K562 (cell line): ENCODE results near the gene WFIKKN2. TPM values are rescaled to one million over a fixed set of nuclear protein-coding genes. Genes with fewer than 3 reads are reported as not detected.

ENCODE experiments used
- ATAC-seq: fragments of 200-7000 bp; cut with Tn5 transposase; 3 replicates; pipeline ENCODE4 v1.9.1; 2020; ENCODE audit warnings: moderate library complexity
- BruUV-seq: library from RNA; stranded (reverse); fragments of 400-500 nt; replicated peaks from 2 replicates; lab custom pipeline; 2021; lab: Mats Ljungman, UMichigan
- CTCF ChIA-PET: fragments of 300-600 bp; formaldehyde crosslinking; extraction: SDS; loops from one replicate; lab custom pipeline; 2021; ENCODE audit warnings: low intra/inter-chr PET ratio; lab: Yijun Ruan, JAX
- POLR2A ChIA-PET: fragments of 300-600, 350-650 bp; sonication (Branson Sonifier 250); formaldehyde crosslinking; extraction: SDS; loops from one replicate; lab custom pipeline; 2021; ENCODE audit warnings: antibody characterized with exemption, inconsistent platforms; lab: Yijun Ruan, JAX
- DNase-seq, 4 experiments: peaks; one replicate each; pipeline versions ENCODE4 v3.0.0 to v3.0.0-alpha.2; 2011 to 2018; ENCODE audit warnings: low spot score in 3 of 4, mixed read lengths in 3 of 4; ENCODE audit errors: extremely low read depth in 1 of 4
- FAIRE-seq: peaks from 2 replicates; lab custom pipeline; 2011; peaks lifted over from hg19 to GRCh38; lab: Jason Lieb, UNC
- H2AFZ ChIP-seq: 2 replicates; pipeline ENCODE4 v1.6.0; 2011; ENCODE audit warnings: low read depth, low read length, control low read depth, inconsistent platforms
- H3K27ac ChIP-seq: fragments of 200-600 bp; 3 replicates; pipeline ENCODE4 v1.8.0; 2011; ENCODE audit warnings: low read depth, mild to moderate bottlenecking, control low read depth, inconsistent platforms, low read length, moderate library complexity, mixed read lengths; ENCODE audit errors: extremely low read depth
- H3K27me3 ChIP-seq, 2 experiments: fragments of 300-600 bp in 1 of 2; 2 replicates in 1 of 2; 3 replicates in 1 of 2; pipeline versions ENCODE4 v1.6.0 to v1.8.0; 2011; ENCODE audit warnings: inconsistent platforms in 2 of 2, low read length in 2 of 2, mild to moderate bottlenecking in 1 of 2, mixed read lengths in 1 of 2, moderate library complexity in 1 of 2; ENCODE audit not compliant: control insufficient read depth in 2 of 2, insufficient read depth in 2 of 2
- H3K36me3 ChIP-seq: fragments of 300-600 bp; 3 replicates; pipeline ENCODE4 v1.8.0; 2011; ENCODE audit warnings: mild to moderate bottlenecking, low read length, inconsistent platforms; ENCODE audit not compliant: control insufficient read depth, insufficient read depth
- H3K4me1 ChIP-seq, 2 experiments: fragments of 200-600 bp in 1 of 2; replicated peaks in 1 of 2; 2 replicates in 1 of 2; 3 replicates in 1 of 2; pipeline versions ENCODE4 v1.5.1 to v1.8.0; 2011; ENCODE audit warnings: inconsistent platforms in 2 of 2, low read length in 2 of 2, mild to moderate bottlenecking in 1 of 2, mixed read lengths in 1 of 2, moderate library complexity in 1 of 2; ENCODE audit not compliant: control insufficient read depth in 2 of 2, insufficient read depth in 2 of 2
- H3K4me2 ChIP-seq: 2 replicates; pipeline ENCODE4 v1.6.1; 2011; ENCODE audit warnings: low read length, control low read depth, inconsistent platforms, mixed read lengths; ENCODE audit not compliant: insufficient read depth
- H3K4me3 ChIP-seq: fragments of 200-600 bp; sonication (generic), shearing (Covaris generic); 2 replicates; pipeline ENCODE4 v1.5.1; 2016; ENCODE audit warnings: control low read depth, inconsistent platforms
- H3K79me2 ChIP-seq: fragments of 200-600 bp; 3 replicates; pipeline ENCODE4 v1.8.0; 2011; ENCODE audit warnings: low read length, inconsistent platforms; ENCODE audit not compliant: control insufficient read depth, insufficient read depth
- H3K9ac ChIP-seq, 2 experiments: 2 replicates each; pipeline versions ENCODE4 v1.6.0 to v1.6.1; 2011; ENCODE audit warnings: low read depth in 2 of 2, low read length in 2 of 2, control low read depth in 1 of 2, inconsistent platforms in 1 of 2, mild to moderate bottlenecking in 1 of 2, mixed read lengths in 1 of 2; ENCODE audit not compliant: insufficient read depth in 1 of 2
- H3K9me1 ChIP-seq: one replicate; pipeline ENCODE4 v1.6.0; 2011; ENCODE audit warnings: inconsistent platforms, mild to moderate bottlenecking, low read length, moderate library complexity; ENCODE audit not compliant: control insufficient read depth, insufficient read depth
- H3K9me3 ChIP-seq: replicated peaks from 2 replicates; pipeline ENCODE4 v1.5.1; 2011; ENCODE audit warnings: low read depth, low read length, inconsistent platforms; ENCODE audit not compliant: control insufficient read depth, insufficient read depth
- H4K20me1 ChIP-seq: replicated peaks from 2 replicates; pipeline ENCODE4 v1.6.1; 2011; ENCODE audit warnings: low read length, inconsistent platforms, mixed read lengths; ENCODE audit not compliant: control insufficient read depth, insufficient read depth
- CCNT2 ChIP-seq: IDR thresholded peaks from 2 replicates; pipeline ENCODE4 v1.6.1; 2011; ENCODE audit warnings: borderline replicate concordance, low read depth, mild to moderate bottlenecking, moderate library complexity, mixed read lengths, low read length; ENCODE audit not compliant: insufficient read length; ENCODE audit errors: extremely low read depth
- EP400 ChIP-seq: fragments of 450-650 bp; IDR thresholded peaks from 2 replicates; pipeline ENCODE4 v1.6.1; 2017; ENCODE audit warnings: antibody characterized with exemption, mild to moderate bottlenecking, moderate library complexity
- FUS ChIP-seq: fragments of 200-400 bp; formaldehyde crosslinking; optimal IDR thresholded peaks from 2 replicates; pipeline ENCODE3; 2017; ENCODE audit warnings: low read depth, low read length
- KAT7 ChIP-seq: sonication (generic); formaldehyde crosslinking; IDR thresholded peaks from 2 replicates; pipeline ENCODE4 v1.8.0; 2022; ENCODE audit warnings: missing genetic modification reagents, mild to moderate bottlenecking, borderline replicate concordance
- KDM2B ChIP-seq: fragments of 250-450 bp; sonication (Bioruptor Pico); IDR thresholded peaks from 2 replicates; pipeline ENCODE4 v1.8.0; 2021; ENCODE audit warnings: mild to moderate bottlenecking, moderate library complexity
- KLF1 ChIP-seq: fragments of 450-650 bp; IDR thresholded peaks from 2 replicates; pipeline ENCODE4 v1.6.1; 2016; ENCODE audit warnings: missing genetic modification characterization, missing compliant biosample characterization
- MAZ ChIP-seq, 2 experiments: fragments of 450-650 bp in 1 of 2; sonication (generic) in 1 of 2; formaldehyde crosslinking; IDR thresholded peaks in 1 of 2; conservative IDR thresholded peaks in 1 of 2; 2 replicates each; pipeline versions ENCODE4 v1.4.0 to v1.5.0; 2020; ENCODE audit warnings: mild to moderate bottlenecking in 1 of 2, missing genetic modification reagents in 1 of 2
- NR2C2 ChIP-seq, 2 experiments: fragments of 200-800 bp in 1 of 2; sonication (Bioruptor generic) in 1 of 2; sonication (generic) in 1 of 2; formaldehyde crosslinking in 1 of 2; IDR thresholded peaks; 2 replicates each; pipeline versions ENCODE4 v1.6.1 to v1.8.0; 2016 to 2022; ENCODE audit warnings: mild to moderate bottlenecking in 1 of 2, missing compliant biosample characterization in 1 of 2, missing genetic modification characterization in 1 of 2, missing genetic modification reagents in 1 of 2
- PREB ChIP-seq: sonication (generic); formaldehyde crosslinking; IDR thresholded peaks from 2 replicates; pipeline ENCODE4 v1.8.1; 2023; ENCODE audit warnings: mild to moderate bottlenecking, missing genetic modification reagents
- RBBP5 ChIP-seq: fragments of 200-600 bp; sonication (generic); IDR thresholded peaks from 2 replicates; pipeline ENCODE4 v1.6.1; 2012; ENCODE audit warnings: borderline replicate concordance, mild to moderate bottlenecking, low read length, control low read depth, inconsistent platforms; ENCODE audit not compliant: insufficient read depth, poor library complexity, severe bottlenecking
- TGIF2 ChIP-seq: sonication (generic); formaldehyde crosslinking; IDR thresholded peaks from 2 replicates; pipeline ENCODE4 v1.8.1; 2022; ENCODE audit warnings: mild to moderate bottlenecking, missing genetic modification reagents, moderate library complexity
- ZNF282 ChIP-seq: sonication (generic); formaldehyde crosslinking; IDR thresholded peaks from 2 replicates; pipeline ENCODE4 v1.8.1; 2023; ENCODE audit warnings: missing genetic modification reagents
- WGBS: fragments of 100-300 bp; shearing (Covaris generic); methylation state at CpG from one replicate; pipeline ENCODE4 v1.1.6; 2016; ENCODE audit warnings: low coverage, mixed read lengths; ENCODE audit not compliant: insufficient coverage; ENCODE audit errors: missing lambda C conversion rate; 5-methylcytosine and 5-hydroxymethylcytosine counted together
- in situ Hi-C: fragments of 300-500 bp; cut with MboI; formaldehyde crosslinking; loops from 4 replicates; pipeline ENCODE4 v1.15.0; 2018; ENCODE audit warnings: inconsistent platforms, mixed read lengths
- intact Hi-C: fragments of 100-400 bp; cut with micrococcal nuclease; formaldehyde crosslinking; loops from 2 replicates; pipeline ENCODE4 v1.14.2; 2022
- polyA plus RNA-seq, 8 experiments: library from polyadenylated mRNA; depleted of rRNA in 4 of 8; stranded (reverse) in 5 of 8; unstranded in 3 of 8; fragments of >200 nt; fragmentation: Nextera tagmentation in 2 of 8; fragmentation: Illumina TruSeq in 1 of 8; extraction: Ambion mirVana in 2 of 8; extraction: Trizol in 1 of 8; gene quantifications; 2 replicates each; pipeline versions ENCODE4 v1.2.1 to v1.2.3, GENCODE V29; 2011 to 2014; ENCODE audit warnings: inconsistent platforms in 1 of 8, missing spikeins in 1 of 8
- total RNA-seq, 7 experiments: library from RNA; depleted of rRNA in 6 of 7; stranded (reverse); fragments of >200 nt in 6 of 7; fragmentation: Illumina TruSeq in 2 of 7; extraction: Trizol in 2 of 7; gene quantifications; 2 replicates each; pipeline versions ENCODE4 v1.2.1 to v1.2.3, GENCODE V29; 2011 to 2021; ENCODE audit warnings: low replicate concordance in 1 of 7
- TF ChIP-seq, protein P1 (sequence below): IDR thresholded peaks from 2 replicates; pipeline ENCODE4 v1.6.1; 2011; ENCODE audit not compliant: insufficient read length; ENCODE audit errors: extremely low read depth
- TF ChIP-seq, protein P2 (sequence below): fragments of 450-650 bp; IDR thresholded peaks from 2 replicates; pipeline ENCODE4 v1.6.1; 2017; ENCODE audit warnings: antibody characterized with exemption, mild to moderate bottlenecking

WFIKKN2 gene
- total and polyA plus RNA-seq, 9 of the 15 experiments (the other 6 are each of a cell fraction or from before 2014, with no cell fraction given): 0.07 TPM; not detected in 8

DNA sequence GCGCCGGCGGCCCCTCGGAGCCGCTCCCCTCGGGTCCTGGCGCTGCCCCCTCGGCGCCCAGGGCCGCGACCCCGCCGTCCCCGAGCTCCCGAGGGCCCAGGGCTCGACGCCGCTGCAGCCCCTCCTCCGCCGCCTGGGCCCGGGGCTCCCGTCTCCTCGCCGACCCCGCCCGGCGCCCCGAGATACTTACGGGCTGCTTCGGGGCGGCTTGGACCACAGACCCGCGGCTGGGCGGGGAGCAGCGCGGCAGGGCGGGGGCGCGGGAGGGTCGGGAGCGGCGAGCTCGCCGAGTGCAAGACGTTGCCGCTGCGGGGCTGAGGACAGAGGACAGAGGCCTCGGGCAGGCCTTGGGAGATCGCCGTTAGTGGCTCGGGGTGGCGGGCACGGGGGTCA lies 30.5 kb downstream of the WFIKKN2 start:
- intact Hi-C loops: loop anchor here (5.0 kb wide), 1 partner anchor 301 kb away; the partner anchor contains the start of gene NME2
- FAIRE-seq: no peak
- H3K4me1 ChIP-seq: peaks cover 11 to 13% of the 10 kb centered on the region in 2 experiments; a peak in 4 of 5 replicates
- TF ChIP-seq ZNF282: no peak; the same call in 1 of the 2 replicates
- TF ChIP-seq, protein P1, sequence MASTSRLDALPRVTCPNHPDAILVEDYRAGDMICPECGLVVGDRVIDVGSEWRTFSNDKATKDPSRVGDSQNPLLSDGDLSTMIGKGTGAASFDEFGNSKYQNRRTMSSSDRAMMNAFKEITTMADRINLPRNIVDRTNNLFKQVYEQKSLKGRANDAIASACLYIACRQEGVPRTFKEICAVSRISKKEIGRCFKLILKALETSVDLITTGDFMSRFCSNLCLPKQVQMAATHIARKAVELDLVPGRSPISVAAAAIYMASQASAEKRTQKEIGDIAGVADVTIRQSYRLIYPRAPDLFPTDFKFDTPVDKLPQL: no peak
- 0 out of 2 replicates have a peak, but pooled peaks have one; percentile 71 for TF ChIP-seq KDM2B (CRISPR knock-in tag)
- 0 out of 2 replicates have a peak, but pooled peaks have one; percentile 6 for TF ChIP-seq EP400
- no peak for TF ChIP-seq KLF1
- TF ChIP-seq CCNT2: no peak
- peak; percentile 48 for TF ChIP-seq FUS
- peak; percentile 17 for TF ChIP-seq RBBP5
- peak; percentile 65; the same call in 1 of the 2 replicates for TF ChIP-seq TGIF2 (CRISPR knock-in tag)
- TF ChIP-seq, protein P2, sequence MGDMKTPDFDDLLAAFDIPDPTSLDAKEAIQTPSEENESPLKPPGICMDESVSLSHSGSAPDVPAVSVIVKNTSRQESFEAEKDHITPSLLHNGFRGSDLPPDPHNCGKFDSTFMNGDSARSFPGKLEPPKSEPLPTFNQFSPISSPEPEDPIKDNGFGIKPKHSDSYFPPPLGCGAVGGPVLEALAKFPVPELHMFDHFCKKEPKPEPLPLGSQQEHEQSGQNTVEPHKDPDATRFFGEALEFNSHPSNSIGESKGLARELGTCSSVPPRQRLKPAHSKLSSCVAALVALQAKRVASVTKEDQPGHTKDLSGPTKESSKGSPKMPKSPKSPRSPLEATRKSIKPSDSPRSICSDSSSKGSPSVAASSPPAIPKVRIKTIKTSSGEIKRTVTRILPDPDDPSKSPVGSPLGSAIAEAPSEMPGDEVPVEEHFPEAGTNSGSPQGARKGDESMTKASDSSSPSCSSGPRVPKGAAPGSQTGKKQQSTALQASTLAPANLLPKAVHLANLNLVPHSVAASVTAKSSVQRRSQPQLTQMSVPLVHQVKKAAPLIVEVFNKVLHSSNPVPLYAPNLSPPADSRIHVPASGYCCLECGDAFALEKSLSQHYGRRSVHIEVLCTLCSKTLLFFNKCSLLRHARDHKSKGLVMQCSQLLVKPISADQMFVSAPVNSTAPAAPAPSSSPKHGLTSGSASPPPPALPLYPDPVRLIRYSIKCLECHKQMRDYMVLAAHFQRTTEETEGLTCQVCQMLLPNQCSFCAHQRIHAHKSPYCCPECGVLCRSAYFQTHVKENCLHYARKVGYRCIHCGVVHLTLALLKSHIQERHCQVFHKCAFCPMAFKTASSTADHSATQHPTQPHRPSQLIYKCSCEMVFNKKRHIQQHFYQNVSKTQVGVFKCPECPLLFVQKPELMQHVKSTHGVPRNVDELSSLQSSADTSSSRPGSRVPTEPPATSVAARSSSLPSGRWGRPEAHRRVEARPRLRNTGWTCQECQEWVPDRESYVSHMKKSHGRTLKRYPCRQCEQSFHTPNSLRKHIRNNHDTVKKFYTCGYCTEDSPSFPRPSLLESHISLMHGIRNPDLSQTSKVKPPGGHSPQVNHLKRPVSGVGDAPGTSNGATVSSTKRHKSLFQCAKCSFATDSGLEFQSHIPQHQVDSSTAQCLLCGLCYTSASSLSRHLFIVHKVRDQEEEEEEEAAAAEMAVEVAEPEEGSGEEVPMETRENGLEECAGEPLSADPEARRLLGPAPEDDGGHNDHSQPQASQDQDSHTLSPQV: 0 out of 2 replicates have a peak, but pooled peaks have one; percentile 22
- TF ChIP-seq MAZ (CRISPR knock-in tag; conservative IDR thresholded peaks at IDR 0.05 in 1 of 2, IDR thresholded peaks at IDR 0.05 in 1 of 2): 0 out of 4 replicates have a peak, but pooled peaks of 1 of the 2 experiments have one; percentile 4
- TF ChIP-seq NR2C2 (CRISPR knock-in tag; IDR thresholded peaks at IDR 0.05): no peak
- no peak; the same call in 1 of the 2 replicates for TF ChIP-seq NR2C2 (tag; IDR thresholded peaks at IDR 0.05)
- 0 out of 2 replicates have a peak, but pooled peaks have one; percentile 53 for TF ChIP-seq KAT7
- TF ChIP-seq PREB (CRISPR knock-in tag): 0 out of 2 replicates have a peak, but pooled peaks have one; percentile 69

More for the DNA sequence above, 30.5 kb downstream of the WFIKKN2 start:
- in situ Hi-C loops: loop anchor here (10.0 kb wide), 1 partner anchor 289 kb away; the partner anchor contains the start of gene NME1
- Histone ChIP-seq H3K79me2 (peaks cover 41% of the 10 kb centered on the region), H3K36me3 (peaks cover 26% of the 10 kb centered on the region), H3K9ac (peak overlapping the region; percentile 80 to 98; a peak in 3 of 4 replicates), H3K27me3 (no peaks in the 10 kb centered on the region), H3K9me3 (no peaks in the 10 kb centered on the region), H3K27ac (peak overlapping the region; percentile 88), H4K20me1 (peaks cover 12% of the 10 kb centered on the region), H3K4me2 (peak overlapping the region; percentile 95; the same call in 1 of the 2 replicates), H3K9me1 (no peaks in the 10 kb centered on the region), H2AFZ (peak overlapping the region; percentile 49; the same call in 1 of the 2 replicates), H3K4me3 (peak overlapping the region; percentile 88)
- 2% methylated on average over 23 of the region's 53 CpGs for WGBS
- ChIA-PET CTCF (interaction anchor here (1.5 kb wide), 1 partner anchor 91 kb away, joined by 5 read pairs; no protein-coding TSS in a partner anchor), POLR2A (interaction anchor here (0.6 to 7.7 kb wide), 41 partner anchors 9 to 1091 kb away, joined by 3 to 207 read pairs (median 5); no protein-coding TSS in a partner anchor)
- ATAC-seq (peak; percentile 30), DNase-seq (peak in 2 of 4 experiments; percentile 63 to 64)
- BruUV-seq: no TSS peak
